B cell (primary cell): ENCODE results near the gene BMAL2. TPM values are rescaled to one million over a fixed set of nuclear protein-coding genes. Genes with fewer than 3 reads are reported as not detected.

Experiments
- ATAC-seq: fragments of 200-7000 bp; cut with Tn5 transposase; one replicate; pipeline ENCODE4 v1.10.0; 2021; ENCODE audit warnings: low read depth, mild to moderate bottlenecking, moderate number of reproducible peaks, moderate library complexity
- CTCF ChIA-PET: fragments of 350-600 bp; sonication (Branson Sonifier 250); formaldehyde crosslinking; loops from one replicate; lab custom pipeline; 2021; ENCODE audit warnings: antibody characterized with exemption, inconsistent platforms; lab: Charles Lee
- POLR2A ChIA-PET: fragments of 350-600 bp; sonication (Branson Sonifier 250); formaldehyde crosslinking; loops from one replicate; lab custom pipeline; 2021; ENCODE audit warnings: antibody characterized with exemption; lab: Charles Lee
- DNase-seq: peaks from one replicate; pipeline ENCODE4 v3.0.0; 2013
- H2AFZ ChIP-seq: 2 replicates; pipeline ENCODE4 v1.6.1; 2012; ENCODE audit warnings: mild to moderate bottlenecking, low read depth, low read length; ENCODE audit not compliant: insufficient read depth, poor library complexity, severe bottlenecking
- H3K27ac ChIP-seq, 2 donors: 1 replicate in 1 of 2; 2 replicates in 1 of 2; pipeline ENCODE4 v1.5.1; 2012 to 2013; ENCODE audit warnings: low read length in 2 of 2, mild to moderate bottlenecking in 2 of 2, moderate library complexity in 1 of 2
- H3K27me3 ChIP-seq, 4 experiments: fragments of 200-600 bp in 1 of 4; sonication (generic) in 1 of 4; replicated peaks in 1 of 4; 1 replicate in 2 of 4; 2 replicates in 2 of 4; pipeline versions ENCODE4 v1.6.1 to v1.7.0; 2013 to 2016; ENCODE audit warnings: low read length in 3 of 4, mild to moderate bottlenecking in 2 of 4, mixed read lengths in 1 of 4, moderate library complexity in 1 of 4; ENCODE audit not compliant: insufficient read depth in 4 of 4, control insufficient read depth in 3 of 4; ENCODE audit errors: control extremely low read depth in 1 of 4
- H3K36me3 ChIP-seq, 2 experiments: replicated peaks in 1 of 2; 1 replicate in 1 of 2; 2 replicates in 1 of 2; pipeline versions ENCODE4 v1.6.1 to v1.7.1; 2013; ENCODE audit warnings: low read length in 1 of 2; ENCODE audit not compliant: insufficient read depth in 2 of 2, control insufficient read depth in 1 of 2; ENCODE audit errors: control extremely low read depth in 1 of 2, extremely low read depth in 1 of 2
- H3K4me1 ChIP-seq, 2 donors: fragments of 200-600 bp in 1 of 2; sonication (generic) in 1 of 2; 1 replicate in 1 of 2; 2 replicates in 1 of 2; pipeline versions ENCODE4 v1.5.1 to v1.6.1; 2013 to 2017; ENCODE audit warnings: low read length in 2 of 2; ENCODE audit not compliant: control insufficient read depth in 2 of 2, insufficient read depth in 2 of 2
- H3K4me2 ChIP-seq: replicated peaks from 2 replicates; pipeline ENCODE3; 2012; ENCODE audit warnings: mild to moderate bottlenecking, low read depth, low read length; ENCODE audit not compliant: poor library complexity, severe bottlenecking
- H3K4me3 ChIP-seq, 5 experiments: fragments of 200-600 bp in 1 of 5; sonication (generic) in 1 of 5; 1 replicate in 3 of 5; 2 replicates in 2 of 5; pipeline versions ENCODE4 v1.5.1 to v1.7.0; 2011 to 2016; ENCODE audit warnings: low read length in 4 of 5, mild to moderate bottlenecking in 4 of 5, low read depth in 2 of 5, control low read depth in 1 of 5, moderate library complexity in 1 of 5; ENCODE audit not compliant: insufficient read depth in 1 of 5; ENCODE audit errors: control extremely low read depth in 1 of 5, extremely low read depth in 1 of 5
- H3K79me2 ChIP-seq: fragments of 200-600 bp; sonication (generic); one replicate; pipeline ENCODE4 v1.6.0; 2016; ENCODE audit warnings: low read length; ENCODE audit not compliant: control insufficient read depth, insufficient read depth
- H3K9ac ChIP-seq: fragments of 200-600 bp; sonication (generic); 2 replicates; pipeline ENCODE4 v1.6.1; 2017; ENCODE audit warnings: mild to moderate bottlenecking, low read length, moderate library complexity
- H3K9me3 ChIP-seq, 3 donors: one replicate each; pipeline versions ENCODE4 v1.6.1 to v1.7.1; 2013; ENCODE audit warnings: low read length in 2 of 3; ENCODE audit not compliant: control insufficient read depth in 2 of 3, insufficient read depth in 1 of 3; ENCODE audit errors: control extremely low read depth in 1 of 3
- H4K20me1 ChIP-seq: 2 replicates; pipeline ENCODE4 v1.6.0; 2012; ENCODE audit warnings: mild to moderate bottlenecking, low read length; ENCODE audit not compliant: insufficient read depth, control insufficient read depth, poor library complexity, severe bottlenecking
- H3K27ac Mint-ChIP-seq: one replicate; pipeline ENCODE4 v1.8.0; 2021; ENCODE audit warnings: mixed read lengths
- H3K27me3 Mint-ChIP-seq: one replicate; pipeline ENCODE4 v1.8.0; 2021; ENCODE audit warnings: mixed read lengths
- H3K4me1 Mint-ChIP-seq: one replicate; pipeline ENCODE4 v1.8.0; 2021; ENCODE audit warnings: mixed read lengths
- H3K4me3 Mint-ChIP-seq: one replicate; pipeline ENCODE4 v1.8.0; 2021; ENCODE audit warnings: mixed read lengths
- H3K9me3 Mint-ChIP-seq: one replicate; pipeline ENCODE4 v1.8.0; 2022; ENCODE audit warnings: mixed read lengths; ENCODE audit not compliant: insufficient read depth
- CTCF ChIP-seq: fragments of 200-600 bp; IDR thresholded peaks from one replicate; pipeline ENCODE4 v1.8.0; 2022; ENCODE audit warnings: antibody characterized with exemption, mild to moderate bottlenecking
- EZH2 ChIP-seq: IDR thresholded peaks from 2 replicates; pipeline ENCODE4 v1.6.1; 2012; ENCODE audit warnings: borderline replicate concordance, low read depth, mild to moderate bottlenecking, moderate library complexity, low read length; ENCODE audit not compliant: insufficient read depth, poor library complexity, severe bottlenecking
- WGBS: methylation state at CpG from one replicate; pipeline ENCODE4 v1.1.5; 2013; ENCODE audit warnings: missing lambda C conversion rate; ENCODE audit not compliant: insufficient coverage; 5-methylcytosine and 5-hydroxymethylcytosine counted together
- intact Hi-C: fragments of 100-400 bp; cut with micrococcal nuclease; formaldehyde crosslinking; loops from one replicate; pipeline ENCODE4 v1.10.0; 2022
- polyA plus RNA-seq: library from polyadenylated mRNA; depleted of rRNA; stranded (reverse); fragments of >200 nt; gene quantifications from 2 replicates; pipeline ENCODE4 v1.2.3, GENCODE V29; 2012
- total RNA-seq, 2 donors: library from RNA; stranded (reverse); fragments of 120-200 nt in 1 of 2; gene quantifications; 1 replicate in 1 of 2; 2 replicates in 1 of 2; pipeline versions ENCODE4 v1.2.3 to v1.2.4, GENCODE V29; 2013 to 2022

The BMAL2 gene
- total and polyA plus RNA-seq, 2 donors (not counting 1 experiment from before 2014, with no cell fraction given) = 0.30 to 2.8 TPM

- no peaks in the 10 kb centered on the region for H3K79me2 ChIP-seq
- DNase-seq = no peak
- POLR2A ChIA-PET = no interaction called here
- Mint-ChIP-seq H3K9me3 (no peaks in the 10 kb centered on the region), H3K4me3 (no peak overlapping the region), H3K27me3 (no peaks in the 10 kb centered on the region), H3K27ac (no peak overlapping the region), H3K4me1 (no peaks in the 10 kb centered on the region)
- no peak overlapping the region for H2AFZ ChIP-seq
- no peaks in the 10 kb centered on the region for H4K20me1 ChIP-seq
- no peak for ATAC-seq
- no peak overlapping the region for H3K9ac ChIP-seq
- TF ChIP-seq EZH2 (no peak), CTCF (no peak)
- intact Hi-C loops = no loop called here
- H3K4me3 ChIP-seq = no peak overlapping the region
- 100% methylated on average over 1 of the region's 2 CpGs for WGBS
- H3K27ac ChIP-seq = no peak overlapping the region
- no peak overlapping the region for H3K4me2 ChIP-seq
- no peaks in the 10 kb centered on the region for H3K27me3 ChIP-seq
- no peaks in the 10 kb centered on the region for H3K36me3 ChIP-seq
- H3K4me1 ChIP-seq = no peaks in the 10 kb centered on the region
- peaks cover 0 to 1% (median 0%) of the 10 kb centered on the region in 3 donors for H3K9me3 ChIP-seq
- CTCF ChIA-PET = no interaction called here
These were observed 15.1 kb downstream of the BMAL2 start for GRCh38 chr12:27347779-27348178.

- Histone ChIP-seq H3K9me3 (peaks cover 0 to 1% (median 0%) of the 10 kb centered on the region in 3 donors), H3K79me2 (no peaks in the 10 kb centered on the region), H3K36me3 (no peaks in the 10 kb centered on the region), H3K27ac (no peak overlapping the region), H4K20me1 (no peaks in the 10 kb centered on the region), H3K4me1 (no peaks in the 10 kb centered on the region), H3K27me3 (no peaks in the 10 kb centered on the region), H3K4me2 (no peak overlapping the region), H3K9ac (no peak overlapping the region), H3K4me3 (no peak overlapping the region), H2AFZ (no peak overlapping the region)
- Mint-ChIP-seq H3K9me3 (no peaks in the 10 kb centered on the region), H3K4me1 (no peaks in the 10 kb centered on the region), H3K27me3 (no peaks in the 10 kb centered on the region), H3K4me3 (no peak overlapping the region), H3K27ac (no peak overlapping the region)
- WGBS = 98% methylated on average over 3 of the region's 7 CpGs
- ChIA-PET CTCF (no interaction called here), POLR2A (no interaction called here)
- ATAC-seq = no peak
- intact Hi-C loops = no loop called here
- TF ChIP-seq CTCF = no peak
- TF ChIP-seq EZH2 = no peak
- DNase-seq = no peak
These were observed 18.8 kb downstream of the BMAL2 start for GRCh38 chr12:27351476-27351875.
